Measurements from ENCODE around the gene PEX12. TPM values are rescaled to one million over a fixed set of nuclear protein-coding genes. Genes with fewer than 3 reads are reported as not detected.

PEX12 gene
- total RNA-seq, 1 donor from 2014 or later: 8.7 TPM

GRCh38 chr17:35605678-35606077, 27.3 kb upstream of the PEX12 start:
- H3K36me3 ChIP-seq: peaks cover 91% of the 10 kb centered on the region
- H3K27me3 ChIP-seq (ENCODE audit: low read depth): no peaks in the 10 kb centered on the region
- intact Hi-C loops (cut with micrococcal nuclease): no loop called here
- no peaks in the 10 kb centered on the region for H3K9me3 ChIP-seq (replicated peaks)
- H3K27ac ChIP-seq (replicated peaks): no peak overlapping the region
- no peak for TF ChIP-seq CTCF (IDR thresholded peaks at IDR 0.05; ENCODE audit: borderline replicate concordance)
- no peak overlapping the region for H3K4me3 ChIP-seq
- peaks cover 11% of the 10 kb centered on the region for H3K4me1 ChIP-seq
- no peak for DNase-seq

- TF ChIP-seq CTCF (IDR thresholded peaks at IDR 0.05; ENCODE audit: borderline replicate concordance): no peak
- H3K27ac ChIP-seq (replicated peaks): no peak overlapping the region
- peaks cover 15% of the 10 kb centered on the region for H3K4me1 ChIP-seq
- DNase-seq: no peak
- H3K9me3 ChIP-seq (replicated peaks): no peaks in the 10 kb centered on the region
- H3K27me3 ChIP-seq (ENCODE audit: low read depth): no peaks in the 10 kb centered on the region
- peaks cover 90% of the 10 kb centered on the region for H3K36me3 ChIP-seq
- intact Hi-C loops (cut with micrococcal nuclease): no loop called here
- no peak overlapping the region for H3K4me3 ChIP-seq
These were observed 25.3 kb upstream of the PEX12 start for GRCh38 chr17:35603674-35604073.

- H3K36me3 ChIP-seq: peaks cover 76% of the 10 kb centered on the region
- no peak overlapping the region for H3K27ac ChIP-seq (replicated peaks)
- no peaks in the 10 kb centered on the region for H3K27me3 ChIP-seq (ENCODE audit: low read depth)
- H3K9me3 ChIP-seq (replicated peaks): no peaks in the 10 kb centered on the region
- intact Hi-C loops (cut with micrococcal nuclease): no loop called here
- peaks cover 36% of the 10 kb centered on the region for H3K4me1 ChIP-seq
- TF ChIP-seq CTCF (IDR thresholded peaks at IDR 0.05; ENCODE audit: borderline replicate concordance): no peak
- DNase-seq: no peak
- H3K4me3 ChIP-seq: no peak overlapping the region
These were observed 19.2 kb upstream of the PEX12 start for GRCh38 chr17:35597604-35598003.

- Histone ChIP-seq H3K27ac (replicated peaks) (peak overlapping the region; percentile 7), H3K9me3 (replicated peaks) (no peaks in the 10 kb centered on the region), H3K4me1 (peaks cover 45% of the 10 kb centered on the region), H3K27me3 (ENCODE audit: low read depth) (no peaks in the 10 kb centered on the region), H3K4me3 (no peak overlapping the region), H3K36me3 (peaks cover 66% of the 10 kb centered on the region)
- no peak for TF ChIP-seq CTCF (IDR thresholded peaks at IDR 0.05; ENCODE audit: borderline replicate concordance)
- no peak for DNase-seq
- intact Hi-C loops (cut with micrococcal nuclease): no loop called here
These were observed 18.3 kb upstream of the PEX12 start for GRCh38 chr17:35596530-35597233.

- Histone ChIP-seq H3K9me3 (replicated peaks) (no peaks in the 10 kb centered on the region), H3K36me3 (peaks cover 61% of the 10 kb centered on the region), H3K4me3 (no peak overlapping the region), H3K4me1 (peaks cover 46% of the 10 kb centered on the region), H3K27me3 (ENCODE audit: low read depth) (no peaks in the 10 kb centered on the region), H3K27ac (replicated peaks) (peak overlapping the region; percentile 25)
- no peak for TF ChIP-seq CTCF (IDR thresholded peaks at IDR 0.05; ENCODE audit: borderline replicate concordance)
- no peak for DNase-seq
- intact Hi-C loops (cut with micrococcal nuclease): no loop called here
These were observed 17.7 kb upstream of the PEX12 start for GRCh38 chr17:35596072-35596471.
